SK-N-SH (cell line): ENCODE data around the gene PCNT. TPM values are rescaled to one million over a fixed set of nuclear protein-coding genes. Genes with fewer than 3 reads are reported as not detected.

Experiments used
- CTCF ChIA-PET: fragments of 300-600, 350-600 bp; formaldehyde crosslinking; extraction: SDS; loops from one replicate; lab custom pipeline; 2021; lab: Yijun Ruan, JAX
- POLR2A ChIA-PET: fragments of 350-600 bp; sonication (Branson Sonifier 250); formaldehyde crosslinking; extraction: SDS; loops from one replicate; lab custom pipeline; 2020; ENCODE audit warnings: antibody characterized with exemption, inconsistent platforms; lab: Yijun Ruan, JAX
- DNase-seq: peaks from one replicate; pipeline ENCODE4 v3.0.0; 2012
- H2AFZ ChIP-seq: fragments of 200-600 bp; sonication (generic); 2 replicates; pipeline ENCODE4 v1.8.1; 2016; ENCODE audit warnings: antibody characterized with exemption, mild to moderate bottlenecking, low read depth
- H3F3A ChIP-seq: fragments of 200-600 bp; sonication (generic); replicated peaks from 2 replicates; pipeline ENCODE3; 2016; ENCODE audit warnings: antibody characterized with exemption, mild to moderate bottlenecking; ENCODE audit not compliant: insufficient read depth
- H3K27ac ChIP-seq, 2 experiments: fragments of 200-500 bp in 1 of 2; fragments of 200-600 bp in 1 of 2; sonication (Bioruptor generic) in 1 of 2; sonication (generic), shearing (Covaris generic) in 1 of 2; 2 replicates each; pipeline versions ENCODE4 v1.5.1 to v1.6.1; 2014 to 2016; ENCODE audit warnings: low read depth in 2 of 2, inconsistent platforms in 1 of 2, low read length in 1 of 2, mild to moderate bottlenecking in 1 of 2, mixed read lengths in 1 of 2
- H3K27me3 ChIP-seq: fragments of 200-600 bp; sonication (generic), shearing (Covaris generic); 2 replicates; pipeline ENCODE4 v1.6.1; 2016; ENCODE audit warnings: mixed run types; ENCODE audit not compliant: insufficient read depth
- H3K36me3 ChIP-seq, 2 experiments: fragments of 200-500 bp in 1 of 2; fragments of 200-600 bp in 1 of 2; sonication (Bioruptor generic) in 1 of 2; sonication (generic) in 1 of 2; replicated peaks in 1 of 2; 2 replicates each; pipeline versions ENCODE3 to v1.5.1; 2014 to 2016; ENCODE audit warnings: low read length in 1 of 2, mild to moderate bottlenecking in 1 of 2; ENCODE audit not compliant: insufficient read depth in 2 of 2, control insufficient read depth in 1 of 2
- H3K4me1 ChIP-seq, 2 experiments: fragments of 200-500 bp in 1 of 2; fragments of 200-600 bp in 1 of 2; sonication (Bioruptor generic) in 1 of 2; sonication (generic), shearing (Covaris generic) in 1 of 2; 2 replicates each; pipeline versions ENCODE4 v1.5.1 to v1.6.1; 2014 to 2016; ENCODE audit warnings: low read depth in 1 of 2, low read length in 1 of 2, mixed run types in 1 of 2; ENCODE audit not compliant: insufficient read depth in 2 of 2, control insufficient read depth in 1 of 2
- H3K4me2 ChIP-seq: fragments of 200-600 bp; sonication (generic), shearing (Covaris generic); 2 replicates; pipeline ENCODE4 v1.6.1; 2017; ENCODE audit warnings: mixed run types
- H3K4me3 ChIP-seq, 2 experiments: fragments of 200-500 bp in 1 of 2; fragments of 200-600 bp in 1 of 2; sonication (Bioruptor generic) in 1 of 2; sonication (generic), shearing (Covaris generic) in 1 of 2; 2 replicates each; pipeline versions ENCODE4 v1.5.1 to v1.8.1; 2014 to 2016; ENCODE audit warnings: low read depth in 2 of 2, inconsistent platforms in 1 of 2, low read length in 1 of 2, mild to moderate bottlenecking in 1 of 2, mixed read lengths in 1 of 2, moderate library complexity in 1 of 2
- H3K79me2 ChIP-seq: fragments of 200-600 bp; sonication (generic); 2 replicates; pipeline ENCODE4 v1.8.1; 2017; ENCODE audit warnings: mild to moderate bottlenecking; ENCODE audit not compliant: insufficient read depth
- H3K9ac ChIP-seq: fragments of 200-600 bp; sonication (generic); 2 replicates; pipeline ENCODE4 v1.6.1; 2017; ENCODE audit warnings: mixed run types
- H3K9me2 ChIP-seq: fragments of 200-600 bp; sonication (generic); 2 replicates; pipeline ENCODE4 v1.6.1; 2017; ENCODE audit warnings: mixed run types
- H3K9me3 ChIP-seq: fragments of 200-600 bp; sonication (generic); 2 replicates; pipeline ENCODE4 v1.6.1; 2017; ENCODE audit warnings: mixed run types, mild to moderate bottlenecking, moderate library complexity
- H4K20me1 ChIP-seq: fragments of 200-600 bp; sonication (generic); 2 replicates; pipeline ENCODE4 v1.6.1; 2017; ENCODE audit warnings: mild to moderate bottlenecking, mixed run types; ENCODE audit not compliant: insufficient read depth
- ELF1 ChIP-seq: IDR thresholded peaks from 2 replicates; pipeline ENCODE4 v1.4.0; 2012
- EP300 ChIP-seq, 2 experiments: IDR thresholded peaks; 2 replicates each; pipeline versions ENCODE4 v1.4.0 to v1.6.1; 2012; ENCODE audit warnings: borderline replicate concordance in 1 of 2, low read depth in 1 of 2, low read length in 1 of 2
- FOSL2 ChIP-seq: IDR thresholded peaks from 2 replicates; pipeline ENCODE4 v1.4.0; 2012; ENCODE audit warnings: low read depth, mild to moderate bottlenecking, moderate library complexity, borderline replicate concordance
- FOXM1 ChIP-seq: IDR thresholded peaks from 2 replicates; pipeline ENCODE4 v1.4.0; 2012; ENCODE audit warnings: low read depth, mild to moderate bottlenecking
- JUND ChIP-seq: IDR thresholded peaks from 2 replicates; pipeline ENCODE4 v1.4.0; 2012
- NFIC ChIP-seq: IDR thresholded peaks from 2 replicates; pipeline ENCODE4 v1.4.0; 2012; ENCODE audit warnings: borderline replicate concordance
- NRF1 ChIP-seq: IDR thresholded peaks from 2 replicates; pipeline ENCODE4 v1.6.1; 2012; ENCODE audit warnings: low read depth, mild to moderate bottlenecking, low read length
- SMC3 ChIP-seq: IDR thresholded peaks from 2 replicates; pipeline ENCODE4 v1.6.1; 2012; ENCODE audit warnings: low read depth, low read length, improper control_type of control experiment
- TCF12 ChIP-seq: IDR thresholded peaks from 2 replicates; pipeline ENCODE4 v1.4.0; 2012
- YY1 ChIP-seq: IDR thresholded peaks from 2 replicates; pipeline ENCODE4 v1.4.0; 2012; ENCODE audit warnings: low read depth, mild to moderate bottlenecking
- WGBS: methylation state at CpG from one replicate; pipeline ENCODE4 v1.1.6; 2017; ENCODE audit warnings: low lambda C conversion rate; 5-methylcytosine and 5-hydroxymethylcytosine counted together
- polyA plus RNA-seq, 3 experiments: library from polyadenylated mRNA; depleted of rRNA; stranded (reverse); fragments of >200 nt; gene quantifications; 2 replicates each; pipeline ENCODE4 v1.2.3, GENCODE V29; 2012
- TF ChIP-seq, protein P1 (sequence below): IDR thresholded peaks from 2 replicates; pipeline ENCODE4 v1.6.1; 2012; ENCODE audit warnings: mild to moderate bottlenecking, low read depth, low read length, moderate library complexity
- TF ChIP-seq, protein P2 (sequence below): IDR thresholded peaks from 2 replicates; pipeline ENCODE4 v1.4.0; 2012; ENCODE audit warnings: low read depth

The PCNT gene
- polyA plus RNA-seq, 1 of the 3 experiments (the other 2 are of a cell fraction): 15.7 TPM

DNA sequence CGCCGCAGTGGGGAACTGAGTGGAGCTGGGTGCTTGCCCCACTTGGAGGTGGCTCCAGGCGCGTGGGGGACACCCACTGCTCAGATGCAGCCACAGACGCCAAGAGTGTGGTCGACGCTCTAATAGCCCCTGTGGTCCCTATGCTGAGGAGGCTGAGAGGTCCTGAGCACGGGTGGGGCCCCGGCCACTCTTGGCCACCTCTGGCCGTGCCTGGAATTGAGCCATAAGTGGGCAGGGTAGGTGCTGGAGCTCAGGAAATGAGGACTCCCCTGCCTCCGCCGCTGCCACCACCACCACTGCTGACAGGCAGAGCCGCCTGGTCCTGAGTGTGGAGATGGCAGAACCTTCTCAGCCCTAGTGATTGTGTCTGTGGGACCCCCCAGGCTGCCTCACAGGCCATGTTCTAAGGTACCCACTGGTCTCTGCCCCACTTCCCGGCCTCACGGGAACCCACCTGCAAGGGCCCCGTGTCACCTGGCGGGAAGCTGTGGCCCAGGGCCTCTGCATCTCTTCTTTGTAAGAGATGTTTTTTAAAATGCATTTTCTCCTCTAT lies 100.2 kb downstream of the PCNT start:
- ChIA-PET POLR2A (no interaction called here), CTCF (interaction anchor here (0.6 kb wide), 1 partner anchor 18 kb away, joined by 3 read pairs; no protein-coding TSS in a partner anchor)
- no peak for DNase-seq

DNA sequence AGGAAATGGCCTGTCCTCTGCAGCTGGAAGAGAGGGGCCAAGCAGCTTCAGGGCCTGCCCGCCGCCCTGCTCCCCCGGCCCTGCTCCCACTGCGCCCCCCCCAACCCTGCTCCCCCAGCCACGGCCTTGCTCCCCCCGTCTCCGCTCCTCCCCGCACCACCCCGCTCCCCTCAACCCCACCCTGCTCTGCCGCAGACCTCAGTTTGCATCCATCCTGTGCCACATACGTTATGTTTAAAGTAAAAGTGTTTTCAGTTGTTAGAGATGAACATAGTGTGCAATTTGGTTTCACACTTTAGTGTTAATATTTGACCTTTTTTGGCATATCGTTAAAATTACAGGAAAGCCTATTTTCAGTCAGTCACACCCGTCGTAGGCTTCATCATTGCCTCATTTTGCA lies 100.7 kb downstream of the PCNT start:
- H4K20me1 ChIP-seq: no peaks in the 10 kb centered on the region
- 92% methylated on average over 13 of the region's 14 CpGs for WGBS
- H3K9me2 ChIP-seq: no peaks in the 10 kb centered on the region
- H3K27me3 ChIP-seq: no peaks in the 10 kb centered on the region
- no peak overlapping the region for H3K27ac ChIP-seq
- POLR2A ChIA-PET: no interaction called here
- no peaks in the 10 kb centered on the region for H3K9me3 ChIP-seq
- no peak for DNase-seq
- TF ChIP-seq SMC3: no peak
- CTCF ChIA-PET: no interaction called here
- H2AFZ ChIP-seq: no peak overlapping the region
- H3F3A ChIP-seq: no peaks in the 10 kb centered on the region
- H3K4me1 ChIP-seq: no peaks in the 10 kb centered on the region
- H3K4me3 ChIP-seq: no peak overlapping the region
- H3K4me2 ChIP-seq: no peak overlapping the region
- H3K9ac ChIP-seq: no peak overlapping the region
- no peaks in the 10 kb centered on the region for H3K79me2 ChIP-seq
- peaks cover 0 to 50% of the 10 kb centered on the region in 2 experiments for H3K36me3 ChIP-seq

More for the DNA sequence above, 100.2 kb downstream of the PCNT start:
- H3F3A ChIP-seq: no peaks in the 10 kb centered on the region
- H3K9me2 ChIP-seq: no peaks in the 10 kb centered on the region
- H2AFZ ChIP-seq: no peak overlapping the region
- no peak overlapping the region for H3K4me2 ChIP-seq
- H3K27me3 ChIP-seq: no peaks in the 10 kb centered on the region
- WGBS: 83% methylated on average over 7 of the region's 17 CpGs
- H4K20me1 ChIP-seq: no peaks in the 10 kb centered on the region
- no peaks in the 10 kb centered on the region for H3K4me1 ChIP-seq
- no peaks in the 10 kb centered on the region for H3K9me3 ChIP-seq
- TF ChIP-seq NFIC: no peak
- no peak for TF ChIP-seq SMC3
- no peak for TF ChIP-seq NRF1
- TF ChIP-seq, protein P1, sequence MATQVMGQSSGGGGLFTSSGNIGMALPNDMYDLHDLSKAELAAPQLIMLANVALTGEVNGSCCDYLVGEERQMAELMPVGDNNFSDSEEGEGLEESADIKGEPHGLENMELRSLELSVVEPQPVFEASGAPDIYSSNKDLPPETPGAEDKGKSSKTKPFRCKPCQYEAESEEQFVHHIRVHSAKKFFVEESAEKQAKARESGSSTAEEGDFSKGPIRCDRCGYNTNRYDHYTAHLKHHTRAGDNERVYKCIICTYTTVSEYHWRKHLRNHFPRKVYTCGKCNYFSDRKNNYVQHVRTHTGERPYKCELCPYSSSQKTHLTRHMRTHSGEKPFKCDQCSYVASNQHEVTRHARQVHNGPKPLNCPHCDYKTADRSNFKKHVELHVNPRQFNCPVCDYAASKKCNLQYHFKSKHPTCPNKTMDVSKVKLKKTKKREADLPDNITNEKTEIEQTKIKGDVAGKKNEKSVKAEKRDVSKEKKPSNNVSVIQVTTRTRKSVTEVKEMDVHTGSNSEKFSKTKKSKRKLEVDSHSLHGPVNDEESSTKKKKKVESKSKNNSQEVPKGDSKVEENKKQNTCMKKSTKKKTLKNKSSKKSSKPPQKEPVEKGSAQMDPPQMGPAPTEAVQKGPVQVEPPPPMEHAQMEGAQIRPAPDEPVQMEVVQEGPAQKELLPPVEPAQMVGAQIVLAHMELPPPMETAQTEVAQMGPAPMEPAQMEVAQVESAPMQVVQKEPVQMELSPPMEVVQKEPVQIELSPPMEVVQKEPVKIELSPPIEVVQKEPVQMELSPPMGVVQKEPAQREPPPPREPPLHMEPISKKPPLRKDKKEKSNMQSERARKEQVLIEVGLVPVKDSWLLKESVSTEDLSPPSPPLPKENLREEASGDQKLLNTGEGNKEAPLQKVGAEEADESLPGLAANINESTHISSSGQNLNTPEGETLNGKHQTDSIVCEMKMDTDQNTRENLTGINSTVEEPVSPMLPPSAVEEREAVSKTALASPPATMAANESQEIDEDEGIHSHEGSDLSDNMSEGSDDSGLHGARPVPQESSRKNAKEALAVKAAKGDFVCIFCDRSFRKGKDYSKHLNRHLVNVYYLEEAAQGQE: no peak
- no peak for TF ChIP-seq EP300 (IDR thresholded peaks at IDR 0.05; ENCODE audit: borderline replicate concordance in 1 of 2, low read depth in 1 of 2, low read length in 1 of 2)
- no peak for TF ChIP-seq JUND
- TF ChIP-seq YY1: no peak
- TF ChIP-seq, protein P2, sequence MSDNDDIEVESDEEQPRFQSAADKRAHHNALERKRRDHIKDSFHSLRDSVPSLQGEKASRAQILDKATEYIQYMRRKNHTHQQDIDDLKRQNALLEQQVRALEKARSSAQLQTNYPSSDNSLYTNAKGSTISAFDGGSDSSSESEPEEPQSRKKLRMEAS: no peak
- TF ChIP-seq TCF12: no peak
- TF ChIP-seq FOXM1: no peak
- TF ChIP-seq FOSL2: no peak
- TF ChIP-seq ELF1: no peak
- H3K36me3 ChIP-seq: peaks cover 2 to 50% of the 10 kb centered on the region in 2 experiments
- H3K27ac ChIP-seq: no peak overlapping the region
- H3K79me2 ChIP-seq: no peaks in the 10 kb centered on the region
- H3K9ac ChIP-seq: no peak overlapping the region
- H3K4me3 ChIP-seq: no peak overlapping the region
